Neural cell (in vitro differentiated cells): ENCODE measurements around the gene ARFGAP1.

Experiments used
- EP300 ChIP-seq: fragments of 450-650 bp; conservative IDR thresholded peaks from 2 replicates; pipeline ENCODE4 v1.6.1; 2014; ENCODE audit warnings: antibody characterized with exemption, mild to moderate bottlenecking, moderate library complexity; ENCODE audit not compliant: poor library complexity, severe bottlenecking
- POLR2AphosphoS5 ChIP-seq: IDR thresholded peaks from 2 replicates; pipeline ENCODE4 v1.6.1; 2012
- TF ChIP-seq, protein P1 (sequence below): fragments of 450-650 bp; IDR thresholded peaks from 2 replicates; pipeline ENCODE4 v1.5.1; 2014; ENCODE audit warnings: antibody characterized with exemption, mild to moderate bottlenecking, moderate library complexity; ENCODE audit not compliant: poor library complexity, severe bottlenecking

DNA sequence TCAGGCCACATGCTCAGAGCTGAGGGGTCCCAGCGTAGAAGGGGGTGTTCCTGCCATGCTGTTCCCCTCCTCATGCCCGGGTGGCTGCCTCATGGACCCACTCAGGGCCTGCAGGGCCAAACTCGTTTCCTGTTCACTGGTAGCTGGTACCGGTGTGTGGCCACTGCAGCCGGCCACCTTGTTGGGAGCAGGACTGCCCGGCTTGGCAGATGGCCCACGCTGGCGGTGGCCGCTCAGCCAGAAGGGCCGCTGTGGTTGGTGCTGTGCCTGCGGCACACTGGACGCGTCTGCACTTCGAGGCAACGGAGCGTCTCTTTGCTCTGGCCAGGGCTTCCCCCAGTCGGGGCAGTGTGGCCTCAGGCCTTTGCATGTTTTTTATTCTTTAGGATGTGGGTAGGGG, 10.3 kb downstream of the ARFGAP1 start:
- TF ChIP-seq, protein P1, sequence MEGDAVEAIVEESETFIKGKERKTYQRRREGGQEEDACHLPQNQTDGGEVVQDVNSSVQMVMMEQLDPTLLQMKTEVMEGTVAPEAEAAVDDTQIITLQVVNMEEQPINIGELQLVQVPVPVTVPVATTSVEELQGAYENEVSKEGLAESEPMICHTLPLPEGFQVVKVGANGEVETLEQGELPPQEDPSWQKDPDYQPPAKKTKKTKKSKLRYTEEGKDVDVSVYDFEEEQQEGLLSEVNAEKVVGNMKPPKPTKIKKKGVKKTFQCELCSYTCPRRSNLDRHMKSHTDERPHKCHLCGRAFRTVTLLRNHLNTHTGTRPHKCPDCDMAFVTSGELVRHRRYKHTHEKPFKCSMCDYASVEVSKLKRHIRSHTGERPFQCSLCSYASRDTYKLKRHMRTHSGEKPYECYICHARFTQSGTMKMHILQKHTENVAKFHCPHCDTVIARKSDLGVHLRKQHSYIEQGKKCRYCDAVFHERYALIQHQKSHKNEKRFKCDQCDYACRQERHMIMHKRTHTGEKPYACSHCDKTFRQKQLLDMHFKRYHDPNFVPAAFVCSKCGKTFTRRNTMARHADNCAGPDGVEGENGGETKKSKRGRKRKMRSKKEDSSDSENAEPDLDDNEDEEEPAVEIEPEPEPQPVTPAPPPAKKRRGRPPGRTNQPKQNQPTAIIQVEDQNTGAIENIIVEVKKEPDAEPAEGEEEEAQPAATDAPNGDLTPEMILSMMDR, result no peak
- no peak for TF ChIP-seq POLR2AphosphoS5
- no peak for TF ChIP-seq EP300
